Ammon's horn (tissue), 1 donor: ENCODE data around the gene CALD1.

Experiments
- DNase-seq: peaks from one replicate; pipeline ENCODE4 v3.0.0-alpha.2; 2016; ENCODE audit warnings: low spot score

Gene CALD1

GRCh38 chr7:134761266-134761665 is 18.2 kb upstream of the CALD1 start:
- no peak for DNase-seq

DNA sequence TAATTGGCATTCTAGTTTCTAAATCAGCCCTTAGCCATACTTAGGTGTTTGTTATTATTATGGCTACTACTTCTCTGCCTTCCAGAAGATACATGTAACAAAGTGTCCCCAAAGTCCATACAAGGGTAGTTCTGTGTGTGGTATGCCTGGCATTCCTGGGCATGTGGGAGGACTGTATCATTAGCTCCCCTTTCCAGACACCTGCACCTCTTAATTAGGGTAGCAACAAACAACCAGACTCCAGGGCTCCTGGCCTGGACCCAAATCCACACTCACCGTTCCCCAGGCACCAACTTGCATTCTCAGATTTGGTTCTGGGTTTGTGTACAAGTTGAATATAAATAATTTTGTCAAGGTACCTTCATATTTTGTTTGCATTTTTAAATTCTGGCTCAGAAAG is 15.5 kb upstream of the CALD1 start:
- DNase-seq = no peak

DNA sequence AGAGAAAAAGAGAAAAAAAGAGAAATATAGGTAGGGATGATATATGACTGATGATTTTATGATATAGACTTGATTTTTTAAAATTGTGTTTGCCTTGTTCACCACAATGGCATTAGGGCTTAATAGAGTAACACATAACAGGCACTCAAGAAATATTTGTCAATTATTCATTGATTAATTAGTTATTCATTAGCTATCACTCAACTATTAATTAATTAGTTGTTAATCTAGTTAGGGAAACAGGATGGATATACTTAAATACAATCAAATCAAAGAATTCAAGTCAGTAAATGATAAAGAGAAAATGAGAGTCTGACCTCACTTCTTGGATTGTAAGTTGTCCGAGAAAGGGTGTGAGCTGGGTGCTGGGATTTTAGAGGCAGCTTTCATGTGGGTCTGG is 15.1 kb upstream of the CALD1 start:
- DNase-seq = no peak

GRCh38 chr7:134766779-134767519 is 12.5 kb upstream of the CALD1 start:
- no peak for DNase-seq

- DNase-seq = no peak
Measured at GRCh38 chr7:134767520-134768168, 11.8 kb upstream of the CALD1 start.

DNA sequence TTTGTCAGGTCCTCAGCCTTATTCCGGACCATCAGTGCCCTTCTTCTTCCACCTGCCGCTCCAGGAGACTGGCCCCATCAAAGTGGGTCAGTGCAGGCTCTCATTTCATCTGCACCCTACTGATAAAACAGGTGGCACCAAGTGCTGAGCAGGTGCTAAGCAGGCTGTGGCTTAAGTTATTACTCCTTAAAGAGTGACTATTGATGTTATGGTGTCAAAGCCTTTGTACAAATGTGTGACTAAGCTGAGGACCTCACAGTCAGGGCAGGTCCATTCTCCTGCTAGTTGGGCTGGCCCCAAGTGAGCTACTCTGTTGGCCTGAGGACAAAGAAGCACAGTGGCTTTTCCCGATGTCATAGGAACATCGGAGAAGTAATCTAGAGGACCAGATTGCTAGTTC is 11.2 kb upstream of the CALD1 start:
- DNase-seq = no peak

GRCh38 chr7:134770676-134771075 is 8.8 kb upstream of the CALD1 start:
- DNase-seq = no peak

GRCh38 chr7:134771111-134771510 is 8.3 kb upstream of the CALD1 start:
- no peak for DNase-seq

GRCh38 chr7:134771889-134772288 is 7.5 kb upstream of the CALD1 start:
- DNase-seq = no peak

DNA sequence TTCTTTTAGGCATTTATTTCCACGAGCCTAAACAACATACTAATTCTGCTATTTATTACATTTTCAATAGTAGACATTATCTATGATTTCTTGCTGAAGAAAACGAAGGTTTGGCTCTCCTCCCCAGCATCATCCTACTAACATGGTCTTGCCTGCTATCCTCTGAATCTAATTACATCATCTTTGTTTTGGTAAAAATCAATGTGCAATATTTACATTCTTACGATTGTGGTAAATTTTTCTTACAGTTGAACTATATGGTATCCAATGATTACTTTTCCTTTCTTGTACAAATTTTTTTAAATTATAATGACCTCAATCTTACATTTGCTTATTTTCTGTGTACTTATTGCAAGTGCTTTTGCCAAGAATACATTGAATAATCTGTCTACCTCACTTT is 7.0 kb upstream of the CALD1 start:
- no peak for DNase-seq

GRCh38 chr7:134773164-134773563 is 6.3 kb upstream of the CALD1 start:
- DNase-seq = no peak

GRCh38 chr7:134774119-134774518 is 5.3 kb upstream of the CALD1 start:
- no peak for DNase-seq

GRCh38 chr7:134777470-134777869 is 2.0 kb upstream of the CALD1 start:
- no peak for DNase-seq

GRCh38 chr7:134777908-134778580 is 1.4 kb upstream of the CALD1 start:
- DNase-seq = no peak

DNA sequence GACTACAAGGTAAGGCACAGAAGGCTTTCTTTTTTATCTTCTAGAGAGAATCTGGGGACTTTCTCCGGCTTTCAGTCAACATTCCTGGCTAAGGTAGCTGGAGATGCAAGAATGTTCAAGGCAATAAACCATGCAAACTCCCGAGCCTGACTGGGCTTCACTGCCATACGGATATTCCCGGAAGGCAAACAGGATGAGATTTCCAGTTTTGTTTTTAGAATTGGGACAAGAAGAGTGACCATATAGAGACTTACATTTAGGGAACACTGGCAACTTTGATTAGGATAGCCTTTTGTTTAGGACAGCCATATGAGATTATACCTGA is 269 bp downstream of the CALD1 start:
- no peak for DNase-seq

DNA sequence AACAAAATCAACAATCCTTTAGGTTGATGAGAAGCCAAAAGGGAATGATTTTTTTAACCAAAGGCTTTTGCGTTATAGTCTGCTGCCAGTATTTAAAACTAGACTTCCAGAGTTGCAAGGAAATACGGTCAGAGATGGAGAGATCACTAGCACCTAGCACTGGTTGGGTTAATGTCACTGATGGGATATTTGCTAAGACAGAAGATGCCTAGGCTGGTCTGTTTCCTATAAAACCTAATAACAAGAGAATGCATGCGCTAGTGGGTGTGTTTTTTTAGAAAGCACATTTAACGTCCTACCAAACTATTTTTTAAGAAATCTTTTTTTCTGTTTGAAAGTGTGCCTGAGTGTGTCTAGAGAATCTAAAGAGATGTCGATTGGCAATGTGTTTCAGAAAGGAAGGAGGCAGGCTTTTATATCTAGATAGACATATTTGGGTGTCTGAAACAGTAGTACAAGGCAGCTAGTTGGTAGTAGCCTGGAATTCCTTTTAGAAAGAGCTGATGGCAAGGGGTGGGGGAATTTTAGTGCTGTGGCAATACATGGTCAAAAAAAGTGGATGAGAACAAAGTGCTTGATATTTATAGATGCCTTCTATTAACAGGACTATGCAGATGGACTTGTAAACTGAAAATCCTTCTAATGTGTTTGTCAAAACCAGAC is 863 bp downstream of the CALD1 start:
- DNase-seq = no peak

- DNase-seq = no peak
Measured at GRCh38 chr7:134781171-134781570, 1.7 kb downstream of the CALD1 start.

DNA sequence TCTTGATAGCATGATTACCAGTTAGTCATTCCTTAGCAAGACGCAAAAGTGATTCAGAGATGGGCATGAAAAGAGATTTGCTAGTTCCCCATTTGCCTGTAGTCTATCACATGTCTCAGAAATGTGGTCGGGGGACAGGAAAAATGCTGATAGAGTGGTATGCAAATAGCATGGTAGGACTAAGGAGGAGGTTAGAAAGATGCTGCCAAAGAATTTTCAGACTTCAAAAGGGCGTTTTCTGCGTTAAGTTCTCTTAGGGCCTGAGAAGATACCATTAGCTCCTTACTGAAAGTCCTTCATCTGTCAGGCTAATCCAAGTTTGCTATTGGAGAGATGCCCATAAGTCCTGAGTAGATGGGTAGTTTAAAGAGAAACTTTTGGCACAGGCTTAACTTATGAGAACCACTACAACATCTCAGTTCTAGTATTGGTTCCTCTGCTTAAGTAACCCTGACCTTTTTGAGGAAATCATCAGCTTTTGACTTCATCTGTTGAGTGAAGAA is 2.7 kb downstream of the CALD1 start:
- DNase-seq = no peak

GRCh38 chr7:134783294-134784069 is 4.0 kb downstream of the CALD1 start:
- DNase-seq = no peak

- no peak for DNase-seq
Measured at GRCh38 chr7:134784251-134785049, 5.0 kb downstream of the CALD1 start.

DNA sequence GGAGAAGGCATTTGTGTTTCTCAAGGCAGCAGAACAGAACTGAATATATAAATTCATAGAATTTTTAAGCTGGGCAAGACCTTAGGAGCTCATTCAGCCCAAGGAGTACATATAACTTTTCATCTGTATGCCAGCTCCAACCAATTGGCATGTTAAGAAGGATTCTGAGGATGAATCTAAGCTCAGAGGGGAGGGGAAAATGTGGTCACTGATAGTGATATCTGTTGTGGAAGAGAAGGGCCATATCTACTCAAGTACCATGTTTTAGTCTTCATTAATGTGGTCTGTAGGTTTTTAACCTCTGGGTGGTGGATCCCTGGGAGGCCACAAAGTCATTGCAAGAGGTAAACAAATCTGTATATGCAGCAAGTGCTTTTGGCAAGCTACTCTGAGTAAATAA is 6.4 kb downstream of the CALD1 start:
- DNase-seq = no peak
